GM12873 (cell line): ENCODE results near the gene SLC39A12.

Experiments used
- TF ChIP-seq, protein P1 (sequence below): IDR thresholded peaks from 2 replicates; pipeline ENCODE4 v1.5.1; 2012; ENCODE audit warnings: low read depth, mild to moderate bottlenecking, moderate library complexity, low read length, control low read depth; ENCODE audit not compliant: insufficient read depth; ENCODE audit errors: missing control alignments

Gene SLC39A12

DNA sequence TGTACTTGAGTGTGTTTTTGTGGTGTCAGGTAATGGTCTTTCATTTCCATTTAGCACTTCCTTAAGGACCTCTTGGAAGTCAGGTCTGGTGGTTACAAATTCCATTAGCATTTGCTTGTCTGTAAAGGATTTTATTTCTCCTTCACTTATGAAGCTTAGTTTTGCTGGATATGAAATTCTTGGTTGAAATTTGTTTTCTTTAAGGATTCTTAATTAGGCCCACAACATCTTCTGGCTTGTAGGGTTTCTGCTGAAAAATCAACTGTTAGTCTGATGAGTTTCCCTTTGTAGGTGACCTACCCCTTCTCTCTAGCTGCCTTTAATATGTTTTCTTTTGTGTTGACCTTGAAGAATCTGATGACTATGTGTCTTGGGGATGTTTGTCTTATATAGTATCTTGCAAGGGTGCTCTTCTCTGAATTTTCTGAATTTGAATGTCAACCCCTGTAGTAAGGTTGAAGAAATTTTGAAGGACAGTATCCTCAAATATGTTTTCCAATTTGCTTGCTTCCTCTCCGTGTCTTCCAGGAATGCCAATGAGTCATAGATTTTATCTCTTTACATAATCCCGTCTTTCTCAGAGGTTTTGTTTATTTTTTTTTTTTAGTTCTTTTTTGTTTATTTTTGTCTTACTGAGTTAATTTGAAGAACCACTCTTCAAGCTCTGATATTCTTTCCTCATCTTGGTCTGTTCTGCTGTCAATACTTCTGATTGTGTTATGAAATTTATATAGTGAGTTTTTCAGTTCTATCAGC is 70.2 kb downstream of the SLC39A12 start:
- TF ChIP-seq, protein P1, sequence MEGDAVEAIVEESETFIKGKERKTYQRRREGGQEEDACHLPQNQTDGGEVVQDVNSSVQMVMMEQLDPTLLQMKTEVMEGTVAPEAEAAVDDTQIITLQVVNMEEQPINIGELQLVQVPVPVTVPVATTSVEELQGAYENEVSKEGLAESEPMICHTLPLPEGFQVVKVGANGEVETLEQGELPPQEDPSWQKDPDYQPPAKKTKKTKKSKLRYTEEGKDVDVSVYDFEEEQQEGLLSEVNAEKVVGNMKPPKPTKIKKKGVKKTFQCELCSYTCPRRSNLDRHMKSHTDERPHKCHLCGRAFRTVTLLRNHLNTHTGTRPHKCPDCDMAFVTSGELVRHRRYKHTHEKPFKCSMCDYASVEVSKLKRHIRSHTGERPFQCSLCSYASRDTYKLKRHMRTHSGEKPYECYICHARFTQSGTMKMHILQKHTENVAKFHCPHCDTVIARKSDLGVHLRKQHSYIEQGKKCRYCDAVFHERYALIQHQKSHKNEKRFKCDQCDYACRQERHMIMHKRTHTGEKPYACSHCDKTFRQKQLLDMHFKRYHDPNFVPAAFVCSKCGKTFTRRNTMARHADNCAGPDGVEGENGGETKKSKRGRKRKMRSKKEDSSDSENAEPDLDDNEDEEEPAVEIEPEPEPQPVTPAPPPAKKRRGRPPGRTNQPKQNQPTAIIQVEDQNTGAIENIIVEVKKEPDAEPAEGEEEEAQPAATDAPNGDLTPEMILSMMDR = no peak

DNA sequence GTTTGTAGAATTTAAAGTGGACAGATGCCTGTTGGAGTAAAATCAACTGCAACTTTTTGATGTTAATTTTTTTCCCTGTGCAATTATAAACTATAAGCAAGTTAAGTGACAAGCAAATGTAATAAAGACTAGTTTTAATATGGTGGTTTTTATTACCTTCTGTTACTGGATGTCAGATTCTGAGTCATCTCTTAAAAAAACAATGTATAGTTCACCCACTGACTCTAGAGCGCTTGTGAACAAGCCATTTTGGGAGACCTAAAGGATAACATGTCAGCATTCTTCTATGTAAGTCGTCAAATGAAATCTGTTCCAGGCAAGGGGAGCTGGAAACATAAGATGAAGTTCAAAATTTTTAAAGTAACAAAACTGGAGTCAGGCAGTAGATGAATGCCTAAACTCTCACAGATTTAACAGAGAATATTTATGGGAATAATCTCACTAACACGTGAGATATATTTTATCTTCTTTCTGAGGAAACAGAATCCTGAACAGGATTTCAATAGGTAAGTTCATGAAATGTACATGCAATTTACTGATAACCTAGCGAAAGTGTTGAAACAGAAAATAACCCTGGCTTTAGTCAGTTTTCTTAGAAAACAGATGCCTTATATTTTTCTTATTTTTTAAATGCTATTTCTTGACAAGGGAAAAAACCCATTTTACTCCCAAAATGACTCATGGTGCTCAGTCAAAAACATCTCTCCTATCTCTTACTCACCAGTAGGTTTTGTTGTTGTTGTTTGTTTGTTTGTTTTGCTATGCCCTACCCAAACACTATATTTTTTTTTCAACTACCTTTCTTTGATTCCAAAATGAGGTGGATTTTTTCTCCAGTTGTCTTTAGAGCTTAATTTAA is 91.7 kb downstream of the SLC39A12 start:
- TF ChIP-seq, protein P1 = no peak

DNA sequence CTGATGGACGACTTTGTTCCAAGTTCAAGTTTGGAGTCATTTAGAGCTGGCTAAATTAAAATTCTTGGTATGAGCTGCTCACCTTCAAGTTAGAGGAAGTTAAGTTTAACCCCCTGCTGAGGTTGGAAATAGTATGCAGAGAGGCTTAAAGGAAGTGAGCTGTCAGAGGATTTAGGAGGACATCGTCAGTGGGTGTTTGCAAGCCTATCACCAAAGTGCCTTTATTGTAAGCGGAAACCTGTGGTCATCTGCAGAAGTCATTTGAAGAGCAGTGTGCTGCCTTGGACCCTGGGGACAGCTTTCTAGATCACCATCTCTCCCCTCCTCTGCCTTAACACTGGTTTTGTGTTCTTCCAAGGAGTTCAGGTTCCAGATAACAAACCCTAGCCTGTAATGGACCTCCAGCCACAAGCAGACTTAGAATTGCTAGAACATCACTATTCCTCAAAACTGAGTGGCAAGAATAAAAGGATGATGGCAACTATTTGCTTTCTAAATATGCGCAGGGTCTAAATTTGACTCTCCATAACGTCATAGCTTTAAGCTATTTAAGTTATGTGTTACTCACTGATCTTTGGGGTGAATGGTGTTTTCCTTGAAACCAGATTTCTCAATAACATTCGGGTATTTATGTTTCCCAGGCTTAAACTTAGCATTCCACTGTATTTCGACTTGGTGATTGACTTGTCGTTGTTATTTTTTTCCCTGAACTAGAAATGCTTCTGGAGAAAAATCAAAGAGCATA is 93.4 kb downstream of the SLC39A12 start:
- TF ChIP-seq, protein P1 = no peak

DNA sequence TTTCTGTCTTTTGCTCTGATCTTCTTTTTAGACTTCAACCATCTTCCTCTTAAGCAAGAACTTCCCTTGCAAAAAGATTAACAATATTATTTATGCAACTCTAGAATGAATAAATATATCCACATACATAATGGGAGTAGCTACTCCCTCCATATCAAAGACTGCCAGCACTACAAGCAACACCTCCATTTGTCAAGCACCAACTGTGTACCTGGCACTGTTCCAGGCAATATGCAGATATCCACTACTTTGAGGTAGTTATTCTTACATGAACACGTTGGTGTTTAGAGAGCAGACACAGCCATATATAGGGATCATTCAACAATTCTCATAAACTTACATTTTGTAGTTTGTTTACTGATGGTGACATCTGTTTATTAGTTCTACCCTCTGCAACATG is 104.9 kb downstream of the SLC39A12 start:
- TF ChIP-seq, protein P1 = no peak

DNA sequence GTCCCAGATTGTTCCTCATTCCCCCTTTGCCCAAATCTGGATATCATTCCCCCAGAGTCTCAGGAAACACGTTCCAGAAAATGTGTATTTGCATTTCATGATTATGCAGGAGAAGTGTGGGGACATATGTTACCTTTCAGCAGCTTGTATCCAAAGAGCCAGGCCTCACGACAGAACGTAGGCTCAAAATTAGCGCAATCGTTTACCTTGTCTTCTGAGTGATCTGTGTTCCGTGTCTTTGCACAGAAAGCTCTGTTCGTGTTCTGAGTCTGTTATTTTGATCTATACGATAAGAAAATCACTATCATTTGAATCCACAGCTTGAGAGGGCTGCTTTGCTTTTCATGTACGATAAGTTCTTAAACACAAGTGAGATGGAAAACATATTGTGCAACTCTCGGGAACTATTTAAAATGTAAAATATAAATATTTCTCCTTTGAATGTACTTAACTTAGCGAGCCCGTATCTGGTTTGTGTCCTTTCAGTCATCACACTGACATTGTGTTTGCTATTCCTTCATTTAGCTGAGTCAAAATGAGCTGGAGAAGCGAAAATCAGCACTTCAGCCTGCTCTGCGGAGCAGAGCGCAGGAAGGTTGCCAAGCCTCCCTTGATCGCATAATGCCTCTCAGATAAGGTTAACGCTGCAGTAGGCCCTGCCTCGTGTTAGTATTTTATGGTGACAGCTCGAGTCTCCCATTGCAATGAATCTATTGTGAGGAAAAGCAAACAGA is 108.3 kb downstream of the SLC39A12 start:
- TF ChIP-seq, protein P1 = no peak

DNA sequence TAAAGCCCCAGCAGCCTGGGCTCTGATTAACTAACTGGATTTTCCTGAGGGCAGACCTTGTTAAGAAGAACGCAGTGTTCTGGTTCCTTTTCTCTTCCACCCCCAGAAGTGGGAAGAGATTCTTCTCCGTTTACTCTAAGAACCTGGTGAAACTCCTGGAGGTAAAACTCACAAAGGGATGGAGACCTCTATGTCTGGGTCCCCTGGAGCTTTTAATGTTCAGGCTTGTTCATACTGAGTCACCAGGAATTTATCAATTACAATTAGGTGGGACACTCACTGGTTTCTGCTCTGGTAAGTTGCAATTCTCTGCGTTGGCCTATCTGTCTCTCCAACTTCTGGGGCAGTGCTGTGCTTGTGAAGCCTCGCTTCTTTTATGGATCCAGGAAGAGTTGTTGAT is 115.2 kb downstream of the SLC39A12 start:
- TF ChIP-seq, protein P1 = no peak
